ENCODE data around the gene B4GALT2. TPM values are rescaled to one million over a fixed set of nuclear protein-coding genes. Genes with fewer than 3 reads are reported as not detected.

B4GALT2 gene
- total and polyA plus RNA-seq, 2 donors (not counting 1 experiment from before 2014, with no cell fraction given), result 4.6 to 6.5 TPM

DNA sequence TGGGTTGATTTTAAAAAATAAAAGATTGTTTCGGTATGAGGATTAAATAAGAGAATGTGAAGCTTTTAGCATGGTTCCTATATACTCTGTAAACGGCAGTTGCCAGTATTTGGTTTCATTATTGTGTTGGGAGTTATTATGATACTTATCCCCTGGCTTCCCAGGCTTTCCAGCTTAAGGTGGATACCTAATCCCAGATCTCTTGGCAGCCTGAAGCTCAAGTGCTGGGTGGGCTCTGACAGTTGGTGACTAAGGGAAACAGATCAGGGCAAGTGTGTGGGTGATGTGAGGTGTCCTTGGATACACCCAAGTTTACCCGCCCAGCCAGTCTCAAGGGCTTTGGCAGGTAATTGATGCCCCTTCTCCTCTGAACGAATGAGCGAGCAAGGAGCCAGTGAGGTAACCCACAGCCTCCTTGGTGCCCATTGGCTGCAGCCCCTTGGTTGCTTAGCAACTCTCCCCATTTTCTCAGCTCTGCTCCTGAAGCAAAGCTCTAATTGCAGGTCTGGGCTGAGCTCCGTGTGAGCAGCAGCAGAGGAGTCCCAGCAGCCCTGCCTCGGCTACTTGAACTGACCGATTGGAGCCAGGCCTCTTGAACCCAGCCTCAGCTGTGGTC, 26.2 kb upstream of the B4GALT2 start:
- Mint-ChIP-seq H3K27me3 (no peaks in the 10 kb centered on the region), H3K27ac (no peak overlapping the region), H3K4me1 (peaks cover 14% of the 10 kb centered on the region), H3K9me3 (ENCODE audit: insufficient read depth) (no peaks in the 10 kb centered on the region), H3K4me3 (no peak overlapping the region)
- Histone ChIP-seq H3K79me2 (ENCODE audit: control insufficient read depth, insufficient read depth, low read length) (peaks cover 41% of the 10 kb centered on the region), H3K4me1 (ENCODE audit: control insufficient read depth in 2 of 2, insufficient read depth in 2 of 2, low read length in 2 of 2) (peaks cover 1 to 7% of the 10 kb centered on the region in 2 donors), H3K9ac (ENCODE audit: low read length) (no peak overlapping the region), H2AFZ (ENCODE audit: insufficient read depth, low read depth, low read length, poor library complexity, severe bottlenecking) (no peak overlapping the region), H3K36me3 (replicated peaks in 1 of 2; ENCODE audit: control extremely low read depth in 1 of 2, control insufficient read depth in 1 of 2, extremely low read depth in 1 of 2, insufficient read depth in 2 of 2, low read length in 1 of 2) (peaks cover 0 to 21% of the 10 kb centered on the region in 2 experiments), H3K9me3 (ENCODE audit: control extremely low read depth in 1 of 3, control insufficient read depth in 2 of 3, insufficient read depth in 1 of 3, low read length in 2 of 3) (no peaks in the 10 kb centered on the region), H4K20me1 (ENCODE audit: control insufficient read depth, insufficient read depth, low read length, poor library complexity, severe bottlenecking) (no peaks in the 10 kb centered on the region), H3K4me3 (ENCODE audit: control extremely low read depth in 1 of 5, extremely low read depth in 1 of 5, insufficient read depth in 1 of 5, low read depth in 2 of 5, low read length in 4 of 5) (no peak overlapping the region), H3K27me3 (replicated peaks in 1 of 4; ENCODE audit: control extremely low read depth in 1 of 4, control insufficient read depth in 3 of 4, insufficient read depth in 4 of 4, low read length in 3 of 4) (no peaks in the 10 kb centered on the region), H3K4me2 (replicated peaks; ENCODE audit: low read depth, low read length, poor library complexity, severe bottlenecking) (no peak overlapping the region), H3K27ac (ENCODE audit: low read length in 2 of 2) (no peak overlapping the region)
- 90% methylated on average over 6 of the region's 8 CpGs for WGBS (ENCODE audit: insufficient coverage)
- intact Hi-C loops (cut with micrococcal nuclease), result no loop called here
- DNase-seq (no peak), ATAC-seq (ENCODE audit: low read depth) (no peak)
- TF ChIP-seq EZH2 (IDR thresholded peaks at IDR 0.05; ENCODE audit: borderline replicate concordance, insufficient read depth, low read depth, low read length, poor library complexity, severe bottlenecking), result no peak
- TF ChIP-seq, protein P1, sequence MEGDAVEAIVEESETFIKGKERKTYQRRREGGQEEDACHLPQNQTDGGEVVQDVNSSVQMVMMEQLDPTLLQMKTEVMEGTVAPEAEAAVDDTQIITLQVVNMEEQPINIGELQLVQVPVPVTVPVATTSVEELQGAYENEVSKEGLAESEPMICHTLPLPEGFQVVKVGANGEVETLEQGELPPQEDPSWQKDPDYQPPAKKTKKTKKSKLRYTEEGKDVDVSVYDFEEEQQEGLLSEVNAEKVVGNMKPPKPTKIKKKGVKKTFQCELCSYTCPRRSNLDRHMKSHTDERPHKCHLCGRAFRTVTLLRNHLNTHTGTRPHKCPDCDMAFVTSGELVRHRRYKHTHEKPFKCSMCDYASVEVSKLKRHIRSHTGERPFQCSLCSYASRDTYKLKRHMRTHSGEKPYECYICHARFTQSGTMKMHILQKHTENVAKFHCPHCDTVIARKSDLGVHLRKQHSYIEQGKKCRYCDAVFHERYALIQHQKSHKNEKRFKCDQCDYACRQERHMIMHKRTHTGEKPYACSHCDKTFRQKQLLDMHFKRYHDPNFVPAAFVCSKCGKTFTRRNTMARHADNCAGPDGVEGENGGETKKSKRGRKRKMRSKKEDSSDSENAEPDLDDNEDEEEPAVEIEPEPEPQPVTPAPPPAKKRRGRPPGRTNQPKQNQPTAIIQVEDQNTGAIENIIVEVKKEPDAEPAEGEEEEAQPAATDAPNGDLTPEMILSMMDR (IDR thresholded peaks at IDR 0.05), result no peak
- ChIA-PET CTCF (interaction anchor here (1.7 kb wide), 1 partner anchor 18 kb away, joined by 4 read pairs; no protein-coding TSS in a partner anchor), POLR2A (no interaction called here)

DNA sequence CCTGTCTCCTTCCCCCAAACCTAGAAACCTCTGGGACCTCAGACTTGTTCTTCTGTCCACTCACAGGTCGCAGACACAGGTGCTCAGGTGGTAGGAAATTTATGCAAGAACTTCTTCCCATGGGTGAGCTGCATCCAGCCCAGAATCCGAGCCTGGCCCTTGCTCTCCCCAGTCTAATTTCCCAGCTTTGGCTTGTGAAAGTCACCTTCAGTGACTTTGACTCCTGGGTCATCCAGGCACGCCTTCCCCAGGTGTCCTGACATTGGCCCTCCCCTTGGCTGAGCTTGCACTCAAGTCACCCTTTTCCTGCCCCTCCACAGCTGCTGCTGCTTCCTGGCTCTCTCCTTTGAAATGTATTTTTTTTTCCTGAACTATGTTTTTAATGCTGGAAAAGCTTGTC, 25.6 kb upstream of the B4GALT2 start:
- Histone ChIP-seq H3K4me1 (ENCODE audit: control insufficient read depth in 2 of 2, insufficient read depth in 2 of 2, low read length in 2 of 2) (peaks cover 0 to 2% of the 10 kb centered on the region in 2 donors), H2AFZ (ENCODE audit: insufficient read depth, low read depth, low read length, poor library complexity, severe bottlenecking) (no peak overlapping the region), H3K36me3 (replicated peaks in 1 of 2; ENCODE audit: control extremely low read depth in 1 of 2, control insufficient read depth in 1 of 2, extremely low read depth in 1 of 2, insufficient read depth in 2 of 2, low read length in 1 of 2) (peaks cover 0 to 23% of the 10 kb centered on the region in 2 experiments), H3K9ac (ENCODE audit: low read length) (no peak overlapping the region), H4K20me1 (ENCODE audit: control insufficient read depth, insufficient read depth, low read length, poor library complexity, severe bottlenecking) (no peaks in the 10 kb centered on the region), H3K4me2 (replicated peaks; ENCODE audit: low read depth, low read length, poor library complexity, severe bottlenecking) (no peak overlapping the region), H3K4me3 (ENCODE audit: control extremely low read depth in 1 of 5, extremely low read depth in 1 of 5, insufficient read depth in 1 of 5, low read depth in 2 of 5, low read length in 4 of 5) (no peak overlapping the region), H3K9me3 (ENCODE audit: control extremely low read depth in 1 of 3, control insufficient read depth in 2 of 3, insufficient read depth in 1 of 3, low read length in 2 of 3) (no peaks in the 10 kb centered on the region), H3K79me2 (ENCODE audit: control insufficient read depth, insufficient read depth, low read length) (peaks cover 36% of the 10 kb centered on the region), H3K27me3 (replicated peaks in 1 of 4; ENCODE audit: control extremely low read depth in 1 of 4, control insufficient read depth in 3 of 4, insufficient read depth in 4 of 4, low read length in 3 of 4) (no peaks in the 10 kb centered on the region), H3K27ac (ENCODE audit: low read length in 2 of 2) (no peak overlapping the region)
- POLR2A ChIA-PET, result no interaction called here
- Mint-ChIP-seq H3K9me3 (ENCODE audit: insufficient read depth) (no peaks in the 10 kb centered on the region), H3K4me3 (no peak overlapping the region), H3K27me3 (no peaks in the 10 kb centered on the region), H3K27ac (no peak overlapping the region), H3K4me1 (peaks cover 9% of the 10 kb centered on the region)
- WGBS (ENCODE audit: insufficient coverage), result 96% methylated on average over 2 of the region's 3 CpGs
- DNase-seq (no peak), ATAC-seq (ENCODE audit: low read depth) (no peak)
- no peak for TF ChIP-seq EZH2 (IDR thresholded peaks at IDR 0.05; ENCODE audit: borderline replicate concordance, insufficient read depth, low read depth, low read length, poor library complexity, severe bottlenecking)
- intact Hi-C loops (cut with micrococcal nuclease), result no loop called here
- CTCF ChIA-PET, result interaction anchor here (1.7 kb wide), 1 partner anchor 18 kb away, joined by 4 read pairs; no protein-coding TSS in a partner anchor
